HepG2 (cell line): ENCODE data around the gene PSMA7. TPM values are rescaled to one million over a fixed set of nuclear protein-coding genes. Genes with fewer than 3 reads are reported as not detected.
A peak's percentile ranks its signal among the peaks of the same experiment; 100 is the strongest.

Experiments used
- ATAC-seq: fragments of 200-7000 bp; cut with Tn5 transposase; 3 replicates; pipeline ENCODE4 v1.9.1; 2020; ENCODE audit warnings: mild to moderate bottlenecking, moderate library complexity
- BruUV-seq: library from RNA; stranded (reverse); fragments of 400-500 nt; replicated peaks from 2 replicates; lab custom pipeline; 2021; lab: Mats Ljungman, UMichigan
- CTCF ChIA-PET: fragments of 300-600 bp; formaldehyde crosslinking; extraction: SDS; loops from one replicate; lab custom pipeline; 2021; ENCODE audit warnings: low total read pairs, inconsistent platforms, low intra/inter-chr PET ratio; lab: Yijun Ruan, JAX
- POLR2A ChIA-PET: fragments of 350-600 bp; sonication (Branson Sonifier 250); formaldehyde crosslinking; loops from one replicate; lab custom pipeline; 2020; ENCODE audit warnings: antibody characterized with exemption, inconsistent platforms; lab: Yijun Ruan, JAX
- DNase-seq: peaks from one replicate; pipeline ENCODE4 v3.0.0-alpha.2; 2015; ENCODE audit warnings: low spot score
- FAIRE-seq: peaks from 3 replicates; lab custom pipeline; 2011; peaks lifted over from hg19 to GRCh38; lab: Jason Lieb, UNC
- H2AFZ ChIP-seq: one replicate; pipeline ENCODE4 v1.6.1; 2011; ENCODE audit warnings: low read length, inconsistent platforms
- H3K27ac ChIP-seq: fragments of 300-600 bp; 3 replicates; pipeline ENCODE4 v1.8.0; 2011; ENCODE audit warnings: mixed run types, mild to moderate bottlenecking, mixed read lengths, low read length, inconsistent platforms; ENCODE audit not compliant: insufficient read depth; ENCODE audit errors: extremely low read length
- H3K27me3 ChIP-seq, 2 experiments: fragments of 200-600 bp in 1 of 2; 2 replicates in 1 of 2; 3 replicates in 1 of 2; pipeline versions ENCODE4 v1.6.0 to v1.8.0; 2011; ENCODE audit warnings: low read length in 2 of 2, mild to moderate bottlenecking in 2 of 2, moderate library complexity in 2 of 2, inconsistent platforms in 1 of 2; ENCODE audit not compliant: insufficient read depth in 2 of 2, control insufficient read depth in 1 of 2
- H3K36me3 ChIP-seq, 2 experiments: fragments of 200-600 bp in 1 of 2; replicated peaks in 1 of 2; 2 replicates in 1 of 2; 3 replicates in 1 of 2; pipeline versions ENCODE4 v1.5.1 to v1.8.0; 2011; ENCODE audit warnings: low read length in 2 of 2, inconsistent platforms in 1 of 2; ENCODE audit not compliant: insufficient read depth in 2 of 2, control insufficient read depth in 1 of 2
- H3K4me1 ChIP-seq: 2 replicates; pipeline ENCODE4 v1.5.1; 2012; ENCODE audit warnings: low read length, inconsistent platforms; ENCODE audit not compliant: insufficient read depth
- H3K4me2 ChIP-seq: 2 replicates; pipeline ENCODE4 v1.6.0; 2011; ENCODE audit warnings: low read depth, low read length, inconsistent platforms
- H3K4me3 ChIP-seq, 3 experiments: fragments of 200-600 bp in 1 of 3; sonication (generic), shearing (Covaris generic) in 1 of 3; replicated peaks in 1 of 3; 2 replicates each; pipeline ENCODE4 v1.5.1; 2011 to 2016; ENCODE audit warnings: low read length in 3 of 3, inconsistent platforms in 2 of 3, low read depth in 2 of 3, mild to moderate bottlenecking in 2 of 3, control low read depth in 1 of 3, mixed read lengths in 1 of 3; ENCODE audit not compliant: insufficient read depth in 1 of 3
- H3K79me2 ChIP-seq: one replicate; pipeline ENCODE4 v1.6.1; 2011; ENCODE audit warnings: low read length, inconsistent platforms; ENCODE audit not compliant: insufficient read depth
- H3K9ac ChIP-seq: 2 replicates; pipeline ENCODE4 v1.6.0; 2011; ENCODE audit warnings: mild to moderate bottlenecking, low read depth, low read length, inconsistent platforms; ENCODE audit not compliant: insufficient read depth
- H3K9me3 ChIP-seq: 2 replicates; pipeline ENCODE4 v1.5.1; 2012; ENCODE audit warnings: mild to moderate bottlenecking, low read length
- H4K20me1 ChIP-seq: 2 replicates; pipeline ENCODE4 v1.6.0; 2011; ENCODE audit warnings: inconsistent platforms, mild to moderate bottlenecking, low read length, moderate library complexity; ENCODE audit not compliant: insufficient read depth
- BHLHE40 ChIP-seq: IDR thresholded peaks from 2 replicates; pipeline ENCODE4 v1.6.1; 2011; ENCODE audit warnings: low read length, improper control_type of control experiment
- CHCHD3 ChIP-seq: sonication (generic); formaldehyde crosslinking; IDR thresholded peaks from 2 replicates; pipeline ENCODE4 v1.8.0; 2022; ENCODE audit warnings: mild to moderate bottlenecking, missing genetic modification reagents, moderate library complexity
- FOXO4 ChIP-seq: sonication (generic); formaldehyde crosslinking; conservative IDR thresholded peaks from 2 replicates; pipeline ENCODE4 v1.8.1; 2023; ENCODE audit warnings: missing genetic modification reagents
- KDM3A ChIP-seq: IDR thresholded peaks from 2 replicates; pipeline ENCODE4 v1.6.1; 2018; ENCODE audit warnings: low read depth, missing compliant biosample characterization
- KLF11 ChIP-seq: IDR thresholded peaks from 2 replicates; pipeline ENCODE4 v1.6.1; 2016; ENCODE audit warnings: missing compliant biosample characterization
- PAX8 ChIP-seq: sonication (generic); formaldehyde crosslinking; IDR thresholded peaks from 2 replicates; pipeline ENCODE4 v1.8.0; 2022; ENCODE audit warnings: mild to moderate bottlenecking, missing genetic modification reagents, borderline replicate concordance
- POGZ ChIP-seq: sonication (generic); formaldehyde crosslinking; IDR thresholded peaks from 2 replicates; pipeline ENCODE4 v1.4.0; 2020; ENCODE audit warnings: mild to moderate bottlenecking, missing genetic modification reagents
- SAFB2 ChIP-seq: sonication (generic); formaldehyde crosslinking; IDR thresholded peaks from 2 replicates; pipeline ENCODE4 v1.5.1; 2020; ENCODE audit warnings: missing genetic modification reagents, low read depth, mild to moderate bottlenecking, borderline replicate concordance
- TBX3 ChIP-seq: fragments of 450-650 bp; IDR thresholded peaks from 2 replicates; pipeline ENCODE4 v1.6.1; 2017; ENCODE audit warnings: antibody characterized with exemption, mild to moderate bottlenecking, inconsistent platforms, borderline replicate concordance
- THAP7 ChIP-seq: sonication (generic); formaldehyde crosslinking; IDR thresholded peaks from 2 replicates; pipeline ENCODE4 v1.8.1; 2023; ENCODE audit warnings: mild to moderate bottlenecking, missing genetic modification reagents
- WIZ ChIP-seq: sonication (generic); formaldehyde crosslinking; IDR thresholded peaks from 2 replicates; pipeline ENCODE4 v1.5.1; 2020; ENCODE audit warnings: mild to moderate bottlenecking, missing genetic modification reagents
- ZBTB2 ChIP-seq: sonication (generic); formaldehyde crosslinking; IDR thresholded peaks from 2 replicates; pipeline ENCODE4 v1.8.0; 2022; ENCODE audit warnings: low read depth, missing genetic modification reagents
- ZNF282 ChIP-seq: fragments of 450-650 bp; IDR thresholded peaks from 2 replicates; pipeline ENCODE4 v1.6.1; 2018; ENCODE audit not compliant: partially characterized antibody
- ZNF350 ChIP-seq: sonication (generic); formaldehyde crosslinking; IDR thresholded peaks from 2 replicates; pipeline ENCODE4 v1.4.0; 2020; ENCODE audit warnings: mild to moderate bottlenecking, low read depth, missing genetic modification reagents, borderline replicate concordance
- ZNF784 ChIP-seq: sonication (generic); formaldehyde crosslinking; IDR thresholded peaks from 2 replicates; pipeline ENCODE4 v1.5.1; 2020; ENCODE audit warnings: missing genetic modification reagents, mild to moderate bottlenecking, borderline replicate concordance
- ZNF883 ChIP-seq: sonication (generic); formaldehyde crosslinking; IDR thresholded peaks from 2 replicates; pipeline ENCODE4 v1.5.1; 2020; ENCODE audit warnings: mild to moderate bottlenecking, missing genetic modification reagents; ENCODE audit errors: not compliant biosample characterization
- ZSCAN21 ChIP-seq: sonication (generic); formaldehyde crosslinking; IDR thresholded peaks from 2 replicates; pipeline ENCODE4 v1.8.0; 2022; ENCODE audit warnings: mild to moderate bottlenecking, missing genetic modification reagents, moderate library complexity, borderline replicate concordance
- ZSCAN25 ChIP-seq: sonication (generic); formaldehyde crosslinking; IDR thresholded peaks from 2 replicates; pipeline ENCODE4 v1.8.0; 2022; ENCODE audit warnings: mild to moderate bottlenecking, missing genetic modification reagents
- WGBS: methylation state at CpG from one replicate; pipeline ENCODE4 v1.1.6; 2017; ENCODE audit warnings: low lambda C conversion rate; 5-methylcytosine and 5-hydroxymethylcytosine counted together
- in situ Hi-C: cut with HindIII; loops from 2 replicates; pipeline ENCODE4 v1.10.0; 2017; ENCODE audit warnings: low pct_unique_long_range_greater_than_20kb; ENCODE audit not compliant: extremely low pct_ligation_motif_present
- intact Hi-C: fragments of 100-400 bp; cut with micrococcal nuclease; formaldehyde crosslinking; loops from one replicate; pipeline ENCODE4 v1.10.0; 2022; ENCODE audit not compliant: unreplicated experiment
- polyA plus RNA-seq, 8 experiments: library from polyadenylated mRNA; depleted of rRNA in 3 of 8; stranded (reverse) in 7 of 8; unstranded in 1 of 8; fragments of >200 nt; fragmentation: Illumina TruSeq in 4 of 8; extraction: Trizol in 4 of 8; gene quantifications; 2 replicates each; pipeline versions ENCODE4 v1.2.1 to v1.2.3, GENCODE V29; 2011 to 2016; ENCODE audit warnings: low read depth in 4 of 8, missing spikeins in 1 of 8, mixed read lengths in 1 of 8; ENCODE audit not compliant: insufficient read depth in 1 of 8
- total RNA-seq, 5 experiments: library from RNA; depleted of rRNA; stranded (reverse); fragments of >200 nt; fragmentation: Illumina TruSeq; extraction: Trizol; gene quantifications; 2 replicates each; pipeline ENCODE4 v1.2.3, GENCODE V29; 2016; ENCODE audit warnings: low read depth in 1 of 5

The PSMA7 gene
- total and polyA plus RNA-seq, 2 of the 13 experiments (the other 11 are each of a cell fraction or from before 2014, with no cell fraction given): 531 to 631 TPM

GRCh38 chr20:62182469-62183425 lies 39.6 kb upstream of the PSMA7 start, which contains the start of gene MTG2:
Gene MTG2 (plus strand): TSS chr20:62183028. CDS start chr20:62193421, 10,393 bp downstream.
- in situ Hi-C loops (no loop called here), intact Hi-C loops (loop anchor here (1.0 kb wide), 1 partner anchor 56 kb away; the partner anchor contains the start of gene OSBPL2)
- CTCF ChIA-PET: no interaction called here
- POLR2A ChIA-PET: interaction anchor here (0.6 to 1.8 kb wide), 6 partner anchors 8 to 193 kb away, joined by 3 to 6 read pairs (median 3); no protein-coding TSS in a partner anchor
- under 1% methylated on average over 82 of the region's 96 CpGs for WGBS
- ATAC-seq (peak; percentile 93), DNase-seq (peak; percentile 98), FAIRE-seq (peak; percentile 67)
- H3K79me2 ChIP-seq: peaks cover 34% of the 10 kb centered on the region
- H3K36me3 ChIP-seq: peaks cover 9 to 10% of the 10 kb centered on the region in 2 experiments; a peak in 4 of 5 replicates
- no peak within 1 kb of the TSS for H2AFZ ChIP-seq
- peak within 1 kb of the TSS; percentile 87 to 96 (median 90) for H3K4me3 ChIP-seq
- no peaks in the 10 kb centered on the region for H4K20me1 ChIP-seq
- H3K9me3 ChIP-seq: no peaks in the 10 kb centered on the region
- peak within 1 kb of the TSS; percentile 97 for H3K9ac ChIP-seq
- peak within 1 kb of the TSS; percentile 95 for H3K4me2 ChIP-seq
- H3K27ac ChIP-seq: peak within 1 kb of the TSS; percentile 90
- no peaks in the 10 kb centered on the region; a peak in 1 of 5 replicates for H3K27me3 ChIP-seq
- BruUV-seq: TSS peak; percentile 93
- H3K4me1 ChIP-seq: peaks cover 48% of the 10 kb centered on the region
- TF ChIP-seq TBX3 (peak; percentile 56; the same call in 1 of the 2 replicates), WIZ (CRISPR knock-in tag) (peak; percentile 87; the same call in 1 of the 2 replicates), CHCHD3 (CRISPR knock-in tag) (peak; percentile 95), KLF11 (CRISPR knock-in tag) (peak; percentile 95), ZSCAN21 (CRISPR knock-in tag) (peak; percentile 99), FOXO4 (CRISPR knock-in tag) (0 out of 2 replicates have a peak, but pooled peaks have one; percentile 9), SAFB2 (CRISPR knock-in tag) (peak; percentile 99), ZNF282 (no peak), POGZ (CRISPR knock-in tag) (peak; percentile 91), PAX8 (CRISPR knock-in tag) (0 out of 2 replicates have a peak, but pooled peaks have one; percentile 25), KDM3A (CRISPR knock-in tag) (peak; percentile 99), THAP7 (peak; percentile 97; the same call in 1 of the 2 replicates), BHLHE40 (no peak), ZBTB2 (CRISPR knock-in tag) (peak; percentile 97), ZSCAN25 (CRISPR knock-in tag) (peak; percentile 77; the same call in 1 of the 2 replicates), ZNF350 (peak; percentile 100), ZNF883 (CRISPR knock-in tag) (peak; percentile 98), ZNF784 (peak; percentile 69; the same call in 1 of the 2 replicates)
